Gastroesophageal sphincter (tissue), 3 donors: ENCODE measurements around the gene TXNIP.

Experiments used
- POLR2AphosphoS5 ChIP-seq: sonication (generic); formaldehyde crosslinking; IDR thresholded peaks from one replicate; pipeline ENCODE4 v1.6.1; 2017; ENCODE audit warnings: antibody characterized with exemption
- TF ChIP-seq, protein P1 (sequence below), 4 experiments: fragments of 200-600 bp in 2 of 4; fragments of 450-650 bp in 2 of 4; sonication (generic) in 1 of 4; IDR thresholded peaks; one replicate each; pipeline ENCODE4 v1.5.1; 2017 to 2019; ENCODE audit warnings: antibody characterized with exemption in 4 of 4, mild to moderate bottlenecking in 2 of 4, moderate library complexity in 2 of 4

DNA sequence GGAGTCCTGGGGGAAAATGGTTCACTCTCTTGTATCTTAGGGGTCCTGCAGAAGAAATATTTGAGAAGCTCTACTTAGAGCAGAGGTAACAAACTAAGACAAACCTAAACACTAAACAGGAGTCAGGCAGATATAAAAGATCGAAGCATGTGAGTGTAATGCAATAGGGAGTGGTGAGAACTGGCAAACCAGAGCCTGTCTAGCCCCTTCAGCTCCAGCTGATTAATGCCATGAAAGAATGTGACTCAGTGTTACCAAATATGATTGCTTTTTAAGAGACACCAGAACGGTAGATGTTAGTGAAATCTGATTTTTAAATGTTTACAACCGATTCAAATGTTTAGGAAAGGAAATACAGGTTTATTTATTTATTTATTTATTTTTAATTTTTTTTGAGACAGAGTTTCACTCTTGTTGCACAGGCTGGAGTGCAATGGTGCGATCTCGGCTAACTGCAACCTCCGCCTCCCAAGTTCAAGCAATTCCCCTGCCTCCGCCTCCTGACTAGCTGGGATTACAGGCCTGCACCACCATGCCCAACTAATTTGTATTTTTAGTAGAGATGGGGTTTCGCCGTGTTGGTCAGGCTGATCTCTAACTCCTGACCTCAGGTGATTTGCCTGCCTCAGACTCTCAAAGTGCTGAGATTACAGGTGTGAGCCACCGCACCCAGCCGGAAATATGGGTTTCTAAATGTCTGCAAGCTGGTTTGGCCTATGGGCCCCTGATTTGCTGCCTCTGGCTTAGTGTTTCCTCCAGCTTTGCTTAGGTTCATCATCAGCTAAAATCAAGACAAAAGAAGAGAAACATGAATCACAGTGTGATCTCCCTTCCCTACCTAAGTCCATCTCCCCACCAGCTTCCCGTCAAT is 12.2 kb downstream of the TXNIP start:
- TF ChIP-seq, protein P1, sequence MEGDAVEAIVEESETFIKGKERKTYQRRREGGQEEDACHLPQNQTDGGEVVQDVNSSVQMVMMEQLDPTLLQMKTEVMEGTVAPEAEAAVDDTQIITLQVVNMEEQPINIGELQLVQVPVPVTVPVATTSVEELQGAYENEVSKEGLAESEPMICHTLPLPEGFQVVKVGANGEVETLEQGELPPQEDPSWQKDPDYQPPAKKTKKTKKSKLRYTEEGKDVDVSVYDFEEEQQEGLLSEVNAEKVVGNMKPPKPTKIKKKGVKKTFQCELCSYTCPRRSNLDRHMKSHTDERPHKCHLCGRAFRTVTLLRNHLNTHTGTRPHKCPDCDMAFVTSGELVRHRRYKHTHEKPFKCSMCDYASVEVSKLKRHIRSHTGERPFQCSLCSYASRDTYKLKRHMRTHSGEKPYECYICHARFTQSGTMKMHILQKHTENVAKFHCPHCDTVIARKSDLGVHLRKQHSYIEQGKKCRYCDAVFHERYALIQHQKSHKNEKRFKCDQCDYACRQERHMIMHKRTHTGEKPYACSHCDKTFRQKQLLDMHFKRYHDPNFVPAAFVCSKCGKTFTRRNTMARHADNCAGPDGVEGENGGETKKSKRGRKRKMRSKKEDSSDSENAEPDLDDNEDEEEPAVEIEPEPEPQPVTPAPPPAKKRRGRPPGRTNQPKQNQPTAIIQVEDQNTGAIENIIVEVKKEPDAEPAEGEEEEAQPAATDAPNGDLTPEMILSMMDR (IDR thresholded peaks at IDR 0.05), result no peak
- no peak for TF ChIP-seq POLR2AphosphoS5
